ENCODE measurements around the gene KCTD15. TPM values are rescaled to one million over a fixed set of nuclear protein-coding genes. Genes with fewer than 3 reads are reported as not detected.

KCTD15 gene
- polyA plus RNA-seq, 1 donor (not counting 4 experiments of a cell fraction or from before 2014, with no cell fraction given) = 16.2 TPM

DNA sequence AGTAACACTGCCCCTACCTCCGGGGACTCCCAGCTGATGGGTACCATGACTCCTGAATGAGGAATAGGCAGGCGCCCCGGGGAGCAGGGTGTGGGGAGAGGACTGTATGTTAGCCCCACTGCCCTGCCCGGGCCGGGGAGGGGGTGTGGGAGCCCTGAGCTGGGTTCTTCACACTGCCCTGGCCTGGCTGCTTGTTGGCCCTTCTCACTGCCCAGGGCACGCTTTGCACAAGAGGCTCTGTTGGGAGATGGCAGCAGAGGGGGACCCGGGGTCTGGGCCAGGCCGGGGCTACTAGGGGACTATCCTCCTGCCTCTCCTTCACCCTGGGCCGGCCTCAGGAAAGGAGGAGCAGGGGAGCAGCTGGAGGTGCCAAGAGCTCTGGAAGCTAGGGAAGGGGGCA, 19.3 kb upstream of the KCTD15 start:
- Histone ChIP-seq H3K36me3 (ENCODE audit: control insufficient read depth in 2 of 2, extremely low read depth in 1 of 2, insufficient read depth in 2 of 2, low read length in 2 of 2) (no peaks in the 10 kb centered on the region), H3K27me3 (ENCODE audit: control insufficient read depth, extremely low read depth, insufficient read depth, low read length) (peaks cover 27% of the 10 kb centered on the region), H3K79me2 (ENCODE audit: control insufficient read depth, insufficient read depth, low read length) (no peaks in the 10 kb centered on the region), H3K9me1 (ENCODE audit: control insufficient read depth, extremely low read depth, insufficient read depth, low read length) (no peaks in the 10 kb centered on the region), H3K9me3 (ENCODE audit: control insufficient read depth, low read depth, low read length) (no peaks in the 10 kb centered on the region), H3K27ac (ENCODE audit: control insufficient read depth, insufficient read depth, low read length) (no peak overlapping the region), H3K4me2 (ENCODE audit: control insufficient read depth, extremely low read depth, insufficient read depth, low read depth, low read length) (no peak overlapping the region), H3K9ac (ENCODE audit: control insufficient read depth, extremely low read depth, insufficient read depth, low read length) (no peak overlapping the region), H2AFZ (ENCODE audit: control insufficient read depth, low read length) (no peak overlapping the region), H4K20me1 (ENCODE audit: control insufficient read depth, extremely low read depth, insufficient read depth, low read length) (no peaks in the 10 kb centered on the region), H3K4me1 (ENCODE audit: control insufficient read depth, extremely low read depth, insufficient read depth, low read length) (peaks cover 3% of the 10 kb centered on the region), H3K4me3 (ENCODE audit: control insufficient read depth in 2 of 3, extremely low read depth in 1 of 3, insufficient read depth in 2 of 3, low read depth in 1 of 3, low read length in 3 of 3) (no peak overlapping the region)
- DNase-seq (ENCODE audit: low read depth, low spot score) = no peak
- no peak for TF ChIP-seq EZH2 (IDR thresholded peaks at IDR 0.05; ENCODE audit: low read length)
- TF ChIP-seq, protein P1, sequence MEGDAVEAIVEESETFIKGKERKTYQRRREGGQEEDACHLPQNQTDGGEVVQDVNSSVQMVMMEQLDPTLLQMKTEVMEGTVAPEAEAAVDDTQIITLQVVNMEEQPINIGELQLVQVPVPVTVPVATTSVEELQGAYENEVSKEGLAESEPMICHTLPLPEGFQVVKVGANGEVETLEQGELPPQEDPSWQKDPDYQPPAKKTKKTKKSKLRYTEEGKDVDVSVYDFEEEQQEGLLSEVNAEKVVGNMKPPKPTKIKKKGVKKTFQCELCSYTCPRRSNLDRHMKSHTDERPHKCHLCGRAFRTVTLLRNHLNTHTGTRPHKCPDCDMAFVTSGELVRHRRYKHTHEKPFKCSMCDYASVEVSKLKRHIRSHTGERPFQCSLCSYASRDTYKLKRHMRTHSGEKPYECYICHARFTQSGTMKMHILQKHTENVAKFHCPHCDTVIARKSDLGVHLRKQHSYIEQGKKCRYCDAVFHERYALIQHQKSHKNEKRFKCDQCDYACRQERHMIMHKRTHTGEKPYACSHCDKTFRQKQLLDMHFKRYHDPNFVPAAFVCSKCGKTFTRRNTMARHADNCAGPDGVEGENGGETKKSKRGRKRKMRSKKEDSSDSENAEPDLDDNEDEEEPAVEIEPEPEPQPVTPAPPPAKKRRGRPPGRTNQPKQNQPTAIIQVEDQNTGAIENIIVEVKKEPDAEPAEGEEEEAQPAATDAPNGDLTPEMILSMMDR (optimal IDR thresholded peaks at IDR 0.05 in 1 of 3, IDR thresholded peaks at IDR 0.05 in 1 of 3, conservative IDR thresholded peaks at IDR 0.05 in 1 of 3; ENCODE audit: extremely low read depth in 1 of 3, insufficient read depth in 2 of 3, low read length in 3 of 3) = no peak
- dilution Hi-C loops (cut with MboI; ENCODE audit: extremely low pct_ligation_motif_present, low sequenced_read_pairs) = no loop called here
- no peak for FAIRE-seq

DNA sequence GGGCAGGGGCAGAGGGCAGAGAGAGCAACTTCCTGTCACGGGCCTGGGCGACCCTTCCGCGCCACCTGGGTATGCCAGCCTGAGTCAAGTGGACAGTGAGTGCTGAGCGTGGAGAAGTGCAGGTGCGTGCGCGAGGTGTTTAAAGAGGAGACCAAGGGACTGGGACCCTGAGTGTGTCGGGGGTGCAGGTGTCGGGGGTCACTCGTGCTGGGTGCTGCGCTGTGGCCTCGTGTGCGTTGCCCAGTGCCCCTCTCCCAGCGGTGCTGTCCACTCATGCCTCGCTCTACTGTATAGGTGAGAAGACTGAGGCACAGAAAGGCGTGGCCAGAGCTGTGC, 18.9 kb upstream of the KCTD15 start:
- H3K36me3 ChIP-seq (ENCODE audit: control insufficient read depth in 2 of 2, extremely low read depth in 1 of 2, insufficient read depth in 2 of 2, low read length in 2 of 2) = no peaks in the 10 kb centered on the region
- peaks cover 27% of the 10 kb centered on the region for H3K27me3 ChIP-seq (ENCODE audit: control insufficient read depth, extremely low read depth, insufficient read depth, low read length)
- H3K9ac ChIP-seq (ENCODE audit: control insufficient read depth, extremely low read depth, insufficient read depth, low read length) = no peak overlapping the region
- dilution Hi-C loops (cut with MboI; ENCODE audit: extremely low pct_ligation_motif_present, low sequenced_read_pairs) = no loop called here
- no peaks in the 10 kb centered on the region for H3K9me1 ChIP-seq (ENCODE audit: control insufficient read depth, extremely low read depth, insufficient read depth, low read length)
- peaks cover 3% of the 10 kb centered on the region for H3K4me1 ChIP-seq (ENCODE audit: control insufficient read depth, extremely low read depth, insufficient read depth, low read length)
- no peaks in the 10 kb centered on the region for H3K9me3 ChIP-seq (ENCODE audit: control insufficient read depth, low read depth, low read length)
- TF ChIP-seq, protein P1 (optimal IDR thresholded peaks at IDR 0.05 in 1 of 3, IDR thresholded peaks at IDR 0.05 in 1 of 3, conservative IDR thresholded peaks at IDR 0.05 in 1 of 3; ENCODE audit: extremely low read depth in 1 of 3, insufficient read depth in 2 of 3, low read length in 3 of 3) = no peak
- FAIRE-seq = no peak
- H3K27ac ChIP-seq (ENCODE audit: control insufficient read depth, insufficient read depth, low read length) = no peak overlapping the region
- H3K79me2 ChIP-seq (ENCODE audit: control insufficient read depth, insufficient read depth, low read length) = no peaks in the 10 kb centered on the region
- H3K4me3 ChIP-seq (ENCODE audit: control insufficient read depth in 2 of 3, extremely low read depth in 1 of 3, insufficient read depth in 2 of 3, low read depth in 1 of 3, low read length in 3 of 3) = no peak overlapping the region
- no peak overlapping the region for H2AFZ ChIP-seq (ENCODE audit: control insufficient read depth, low read length)
- no peaks in the 10 kb centered on the region for H4K20me1 ChIP-seq (ENCODE audit: control insufficient read depth, extremely low read depth, insufficient read depth, low read length)
- H3K4me2 ChIP-seq (ENCODE audit: control insufficient read depth, extremely low read depth, insufficient read depth, low read depth, low read length) = no peak overlapping the region
- DNase-seq (ENCODE audit: low read depth, low spot score) = no peak
